Fibroblast of mammary gland (primary cell): ENCODE measurements around the gene ELMO1.

Experiments used
- DNase-seq: peaks from one replicate; pipeline ENCODE4 v3.0.0-alpha.2; 2010; ENCODE audit warnings: low read depth
- H3K4me3 ChIP-seq: 2 replicates; pipeline ENCODE4 v1.5.1; 2011; ENCODE audit warnings: low read depth, mild to moderate bottlenecking, low read length, moderate library complexity; ENCODE audit not compliant: control insufficient read depth
- CTCF ChIP-seq: conservative IDR thresholded peaks from 2 replicates; pipeline ENCODE4 v1.5.1; 2011; ENCODE audit warnings: low read depth, low read length, inconsistent platforms; ENCODE audit not compliant: control insufficient read depth, insufficient read depth

The ELMO1 gene

GRCh38 chr7:36985866-36986400 lies 462.7 kb downstream of the ELMO1 start:
- no peak for TF ChIP-seq CTCF
- no peak overlapping the region for H3K4me3 ChIP-seq
- DNase-seq, result no peak

- DNase-seq, result no peak
- no peak for TF ChIP-seq CTCF
- no peak overlapping the region for H3K4me3 ChIP-seq
These were observed 463.3 kb downstream of the ELMO1 start for GRCh38 chr7:36985316-36985715.

- no peak for TF ChIP-seq CTCF
These were observed 463.9 kb downstream of the ELMO1 start for GRCh38 chr7:36984710-36985312.

GRCh38 chr7:36984041-36984521 lies 464.6 kb downstream of the ELMO1 start:
- no peak for DNase-seq
- no peak for TF ChIP-seq CTCF
- no peak overlapping the region for H3K4me3 ChIP-seq

More at GRCh38 chr7:36984710-36985312, 463.9 kb downstream of the ELMO1 start:
- no peak for DNase-seq
- H3K4me3 ChIP-seq, result no peak overlapping the region

- no peak for DNase-seq
- no peak for TF ChIP-seq CTCF
- no peak overlapping the region for H3K4me3 ChIP-seq
These were observed 465.9 kb downstream of the ELMO1 start for GRCh38 chr7:36982766-36983165.

- H3K4me3 ChIP-seq, result no peak overlapping the region
- TF ChIP-seq CTCF, result no peak
- no peak for DNase-seq
These were observed 468.8 kb downstream of the ELMO1 start for GRCh38 chr7:36979810-36980248.
